GM18520 (cell line): ENCODE data around the gene ADCY4.
"Not testable (repeated sequence)": the region's sequence is repeated elsewhere in the genome, so short reads cannot be mapped to it uniquely, and the experiment has no call there.

ENCODE experiments used
- ATAC-seq: cut with Tn5 transposase; IDR thresholded peaks from one replicate; pipeline ENCODE4 v1.9.1; 2021; ENCODE audit not compliant: unreplicated experiment

ADCY4 gene

GRCh38 chr14:24339284-24340151 is 4.6 kb upstream of the ADCY4 start, which contains the start of gene RIPK3:
Gene RIPK3 (minus strand): TSS chr14:24339991. CDS start chr14:24339826, 165 bp downstream.
- no peak for ATAC-seq

- ATAC-seq, result no peak
Observed at GRCh38 chr14:24338843-24339242, 4.0 kb upstream of the ADCY4 start.

- no peak for ATAC-seq
Observed at GRCh38 chr14:24337824-24338175, 2.9 kb upstream of the ADCY4 start.

GRCh38 chr14:24337144-24337823 is 2.4 kb upstream of the ADCY4 start:
- no peak for ATAC-seq

- no peak for ATAC-seq
Observed at GRCh38 chr14:24335461-24336171, 745 bp upstream of the ADCY4 start.

GRCh38 chr14:24332268-24332993 is 2.4 kb downstream of the ADCY4 start:
- peak; percentile 61 for ATAC-seq

GRCh38 chr14:24331731-24332267 is 3.1 kb downstream of the ADCY4 start:
- ATAC-seq, result no peak

GRCh38 chr14:24330973-24331674 is 3.7 kb downstream of the ADCY4 start:
- no peak for ATAC-seq

GRCh38 chr14:24329736-24330135 is 5.1 kb downstream of the ADCY4 start:
- ATAC-seq, result no peak

GRCh38 chr14:24329073-24329663 is 5.7 kb downstream of the ADCY4 start:
- no peak for ATAC-seq

- not testable (repeated sequence) for ATAC-seq
Observed at GRCh38 chr14:24327914-24328313, 7.0 kb downstream of the ADCY4 start.

GRCh38 chr14:24327303-24327702 is 7.6 kb downstream of the ADCY4 start:
- ATAC-seq, result no peak

GRCh38 chr14:24325963-24326362 is 8.9 kb downstream of the ADCY4 start:
- ATAC-seq, result no peak

GRCh38 chr14:24325041-24325530 is 9.8 kb downstream of the ADCY4 start:
- ATAC-seq, result no peak

- no peak for ATAC-seq
Observed at GRCh38 chr14:24324024-24324423, 10.8 kb downstream of the ADCY4 start.

- ATAC-seq, result no peak
Observed at GRCh38 chr14:24323341-24323740, 11.5 kb downstream of the ADCY4 start.

- no peak for ATAC-seq
Observed at GRCh38 chr14:24322672-24323071, 12.2 kb downstream of the ADCY4 start.

GRCh38 chr14:24321212-24321975 is 13.5 kb downstream of the ADCY4 start:
- no peak for ATAC-seq
